GM23338 (cell line): ENCODE results near the gene CHST13.

ENCODE experiments used
- CREB1 ChIP-seq: fragments of 250-450 bp; sonication (Bioruptor Pico); IDR thresholded peaks from 2 replicates; pipeline ENCODE4 v1.5.0; 2020; ENCODE audit warnings: low read depth, mild to moderate bottlenecking, moderate library complexity
- CTCF ChIP-seq, 2 experiments: fragments of 200-600 bp in 1 of 2; sonication (generic) in 1 of 2; conservative IDR thresholded peaks; 2 replicates each; pipeline versions ENCODE4 v1.5.1 to v1.6.1; 2016 to 2017; ENCODE audit warnings: antibody characterized with exemption in 2 of 2, low read depth in 2 of 2, mild to moderate bottlenecking in 2 of 2, moderate library complexity in 1 of 2
- ETS1 ChIP-seq: IDR thresholded peaks from 2 replicates; pipeline ENCODE4 v1.6.1; 2016; ENCODE audit warnings: antibody characterized with exemption
- EZH2 ChIP-seq: fragments of 200-600 bp; sonication (generic); IDR thresholded peaks from one replicate; pipeline ENCODE4 v1.8.0; 2017; ENCODE audit warnings: antibody characterized with exemption, mild to moderate bottlenecking, low read depth; ENCODE audit not compliant: unreplicated experiment
- EZH2phosphoT487 ChIP-seq: fragments of 200-600 bp; sonication (generic); IDR thresholded peaks from one replicate; pipeline ENCODE4 v1.8.1; 2018; ENCODE audit warnings: antibody characterized with exemption; ENCODE audit not compliant: unreplicated experiment
- JUNB ChIP-seq: IDR thresholded peaks from one replicate; pipeline ENCODE4 v1.6.1; 2016; ENCODE audit warnings: antibody characterized with exemption; ENCODE audit not compliant: unreplicated experiment
- POLR2AphosphoS5 ChIP-seq: IDR thresholded peaks from 2 replicates; pipeline ENCODE4 v1.6.1; 2016; ENCODE audit warnings: antibody characterized with exemption, low read depth
- REST ChIP-seq: IDR thresholded peaks from one replicate; pipeline ENCODE4 v1.6.1; 2018; ENCODE audit warnings: antibody characterized with exemption; ENCODE audit not compliant: unreplicated experiment
- TF ChIP-seq, protein P1 (sequence below): fragments of 250-450 bp; sonication (Bioruptor Pico); IDR thresholded peaks from 2 replicates; pipeline ENCODE4 v1.5.0; 2020; ENCODE audit warnings: mild to moderate bottlenecking, moderate library complexity

GRCh38 chr3:126537116-126537729, 13.3 kb downstream of the CHST13 start:
- TF ChIP-seq CTCF (conservative IDR thresholded peaks at IDR 0.05; ENCODE audit: low read depth in 2 of 2) (no peak), POLR2AphosphoS5 (no peak), CREB1 (CRISPR knock-in tag) (no peak), JUNB (no peak), EZH2 (no peak), REST (no peak), EZH2phosphoT487 (no peak), ETS1 (no peak)
- TF ChIP-seq, protein P1, sequence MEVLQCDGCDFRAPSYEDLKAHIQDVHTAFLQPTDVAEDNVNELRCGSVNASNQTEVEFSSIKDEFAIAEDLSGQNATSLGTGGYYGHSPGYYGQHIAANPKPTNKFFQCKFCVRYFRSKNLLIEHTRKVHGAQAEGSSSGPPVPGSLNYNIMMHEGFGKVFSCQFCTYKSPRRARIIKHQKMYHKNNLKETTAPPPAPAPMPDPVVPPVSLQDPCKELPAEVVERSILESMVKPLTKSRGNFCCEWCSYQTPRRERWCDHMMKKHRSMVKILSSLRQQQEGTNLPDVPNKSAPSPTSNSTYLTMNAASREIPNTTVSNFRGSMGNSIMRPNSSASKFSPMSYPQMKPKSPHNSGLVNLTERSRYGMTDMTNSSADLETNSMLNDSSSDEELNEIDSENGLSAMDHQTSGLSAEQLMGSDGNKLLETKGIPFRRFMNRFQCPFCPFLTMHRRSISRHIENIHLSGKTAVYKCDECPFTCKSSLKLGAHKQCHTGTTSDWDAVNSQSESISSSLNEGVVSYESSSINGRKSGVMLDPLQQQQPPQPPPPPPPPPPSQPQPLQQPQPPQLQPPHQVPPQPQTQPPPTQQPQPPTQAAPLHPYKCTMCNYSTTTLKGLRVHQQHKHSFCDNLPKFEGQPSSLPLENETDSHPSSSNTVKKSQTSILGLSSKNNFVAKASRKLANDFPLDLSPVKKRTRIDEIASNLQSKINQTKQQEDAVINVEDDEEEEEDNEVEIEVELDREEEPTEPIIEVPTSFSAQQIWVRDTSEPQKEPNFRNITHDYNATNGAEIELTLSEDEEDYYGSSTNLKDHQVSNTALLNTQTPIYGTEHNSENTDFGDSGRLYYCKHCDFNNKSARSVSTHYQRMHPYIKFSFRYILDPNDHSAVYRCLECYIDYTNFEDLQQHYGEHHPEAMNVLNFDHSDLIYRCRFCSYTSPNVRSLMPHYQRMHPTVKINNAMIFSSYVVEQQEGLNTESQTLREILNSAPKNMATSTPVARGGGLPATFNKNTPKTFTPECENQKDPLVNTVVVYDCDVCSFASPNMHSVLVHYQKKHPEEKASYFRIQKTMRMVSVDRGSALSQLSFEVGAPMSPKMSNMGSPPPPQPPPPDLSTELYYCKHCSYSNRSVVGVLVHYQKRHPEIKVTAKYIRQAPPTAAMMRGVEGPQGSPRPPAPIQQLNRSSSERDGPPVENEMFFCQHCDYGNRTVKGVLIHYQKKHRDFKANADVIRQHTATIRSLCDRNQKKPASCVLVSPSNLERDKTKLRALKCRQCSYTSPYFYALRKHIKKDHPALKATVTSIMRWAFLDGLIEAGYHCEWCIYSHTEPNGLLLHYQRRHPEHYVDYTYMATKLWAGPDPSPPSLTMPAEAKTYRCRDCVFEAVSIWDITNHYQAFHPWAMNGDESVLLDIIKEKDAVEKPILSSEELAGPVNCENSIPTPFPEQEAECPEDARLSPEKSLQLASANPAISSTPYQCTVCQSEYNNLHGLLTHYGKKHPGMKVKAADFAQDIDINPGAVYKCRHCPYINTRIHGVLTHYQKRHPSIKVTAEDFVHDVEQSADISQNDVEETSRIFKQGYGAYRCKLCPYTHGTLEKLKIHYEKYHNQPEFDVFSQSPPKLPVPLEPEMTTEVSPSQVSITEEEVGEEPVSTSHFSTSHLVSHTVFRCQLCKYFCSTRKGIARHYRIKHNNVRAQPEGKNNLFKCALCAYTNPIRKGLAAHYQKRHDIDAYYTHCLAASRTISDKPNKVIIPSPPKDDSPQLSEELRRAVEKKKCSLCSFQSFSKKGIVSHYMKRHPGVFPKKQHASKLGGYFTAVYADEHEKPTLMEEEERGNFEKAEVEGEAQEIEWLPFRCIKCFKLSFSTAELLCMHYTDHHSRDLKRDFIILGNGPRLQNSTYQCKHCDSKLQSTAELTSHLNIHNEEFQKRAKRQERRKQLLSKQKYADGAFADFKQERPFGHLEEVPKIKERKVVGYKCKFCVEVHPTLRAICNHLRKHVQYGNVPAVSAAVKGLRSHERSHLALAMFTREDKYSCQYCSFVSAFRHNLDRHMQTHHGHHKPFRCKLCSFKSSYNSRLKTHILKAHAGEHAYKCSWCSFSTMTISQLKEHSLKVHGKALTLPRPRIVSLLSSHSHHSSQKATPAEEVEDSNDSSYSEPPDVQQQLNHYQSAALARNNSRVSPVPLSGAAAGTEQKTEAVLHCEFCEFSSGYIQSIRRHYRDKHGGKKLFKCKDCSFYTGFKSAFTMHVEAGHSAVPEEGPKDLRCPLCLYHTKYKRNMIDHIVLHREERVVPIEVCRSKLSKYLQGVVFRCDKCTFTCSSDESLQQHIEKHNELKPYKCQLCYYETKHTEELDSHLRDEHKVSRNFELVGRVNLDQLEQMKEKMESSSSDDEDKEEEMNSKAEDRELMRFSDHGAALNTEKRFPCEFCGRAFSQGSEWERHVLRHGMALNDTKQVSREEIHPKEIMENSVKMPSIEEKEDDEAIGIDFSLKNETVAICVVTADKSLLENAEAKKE (CRISPR knock-in tag), result no peak
